ENCODE measurements around the gene TTC7B.
"Not testable (repeated sequence)": the region's sequence is repeated elsewhere in the genome, so short reads cannot be mapped to it uniquely, and the experiment has no call there.

Gene TTC7B, protein sequence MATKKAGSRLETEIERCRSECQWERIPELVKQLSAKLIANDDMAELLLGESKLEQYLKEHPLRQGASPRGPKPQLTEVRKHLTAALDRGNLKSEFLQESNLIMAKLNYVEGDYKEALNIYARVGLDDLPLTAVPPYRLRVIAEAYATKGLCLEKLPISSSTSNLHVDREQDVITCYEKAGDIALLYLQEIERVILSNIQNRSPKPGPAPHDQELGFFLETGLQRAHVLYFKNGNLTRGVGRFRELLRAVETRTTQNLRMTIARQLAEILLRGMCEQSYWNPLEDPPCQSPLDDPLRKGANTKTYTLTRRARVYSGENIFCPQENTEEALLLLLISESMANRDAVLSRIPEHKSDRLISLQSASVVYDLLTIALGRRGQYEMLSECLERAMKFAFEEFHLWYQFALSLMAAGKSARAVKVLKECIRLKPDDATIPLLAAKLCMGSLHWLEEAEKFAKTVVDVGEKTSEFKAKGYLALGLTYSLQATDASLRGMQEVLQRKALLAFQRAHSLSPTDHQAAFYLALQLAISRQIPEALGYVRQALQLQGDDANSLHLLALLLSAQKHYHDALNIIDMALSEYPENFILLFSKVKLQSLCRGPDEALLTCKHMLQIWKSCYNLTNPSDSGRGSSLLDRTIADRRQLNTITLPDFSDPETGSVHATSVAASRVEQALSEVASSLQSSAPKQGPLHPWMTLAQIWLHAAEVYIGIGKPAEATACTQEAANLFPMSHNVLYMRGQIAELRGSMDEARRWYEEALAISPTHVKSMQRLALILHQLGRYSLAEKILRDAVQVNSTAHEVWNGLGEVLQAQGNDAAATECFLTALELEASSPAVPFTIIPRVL

DNA sequence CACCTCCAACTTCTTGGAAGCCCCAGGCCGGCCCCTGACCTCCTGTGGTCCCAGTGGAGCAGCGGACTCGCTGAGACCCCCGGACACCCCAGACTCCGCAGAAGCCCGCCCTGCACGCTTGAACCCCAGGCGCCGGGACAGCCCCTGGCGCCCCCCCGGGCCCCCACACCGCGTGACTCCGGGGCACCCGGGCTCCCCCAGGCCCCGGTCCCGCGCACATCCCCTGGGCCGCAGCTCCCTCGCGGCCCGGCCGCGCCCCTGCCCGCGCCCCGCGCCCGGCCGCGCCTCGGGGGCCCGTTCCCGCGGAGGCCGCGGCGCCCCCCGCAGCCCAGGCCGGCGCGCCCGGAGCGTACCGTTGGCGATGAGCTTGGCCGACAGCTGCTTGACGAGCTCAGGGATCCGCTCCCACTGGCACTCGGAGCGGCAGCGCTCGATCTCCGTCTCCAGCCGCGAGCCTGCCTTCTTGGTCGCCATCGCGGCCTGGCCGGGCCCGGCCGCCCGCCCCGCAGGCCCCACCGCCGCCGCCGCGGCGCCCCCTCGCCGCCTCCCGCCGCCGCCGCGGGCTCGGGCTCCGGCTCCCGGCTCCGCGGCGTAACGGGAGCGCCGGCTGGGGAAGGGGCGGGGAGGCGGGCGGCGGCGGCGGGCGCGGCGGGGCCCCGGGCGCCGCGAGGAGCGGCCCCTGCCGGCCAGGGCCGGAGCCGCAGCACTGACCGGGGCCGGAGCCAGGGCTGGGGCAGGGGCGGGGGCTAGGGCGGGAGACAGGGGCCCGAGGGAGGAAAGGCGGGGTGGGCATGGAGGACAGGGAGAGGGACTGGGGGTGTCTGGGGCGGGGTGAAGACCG, at the start of gene TTC7B:
Gene TTC7B (minus strand): TSS at position 609 of the 841 bp plus-strand sequence. CDS start 135 bp downstream, at position 474.
- no peak for DNase-seq (ENCODE audit: low read depth)

DNA sequence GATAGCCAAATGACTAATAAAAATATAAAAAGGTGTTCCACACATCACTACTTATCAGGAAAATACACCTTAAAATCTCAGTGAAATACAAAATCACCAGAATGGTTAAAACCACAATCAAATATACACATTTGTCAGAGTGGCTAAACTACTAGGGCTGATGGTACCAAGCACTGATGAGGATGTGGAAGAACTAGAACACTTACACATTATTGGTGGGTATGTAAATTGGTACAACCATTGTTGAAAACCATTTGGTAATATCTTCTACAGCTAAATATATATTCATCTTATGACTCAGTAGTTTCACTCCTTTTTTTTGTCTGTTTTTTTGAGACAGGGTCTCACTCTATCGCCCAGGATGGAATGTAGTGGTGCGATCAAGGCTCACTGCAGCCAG, 48.5 kb upstream of the TTC7B start:
- no peak for DNase-seq (ENCODE audit: low read depth)

DNA sequence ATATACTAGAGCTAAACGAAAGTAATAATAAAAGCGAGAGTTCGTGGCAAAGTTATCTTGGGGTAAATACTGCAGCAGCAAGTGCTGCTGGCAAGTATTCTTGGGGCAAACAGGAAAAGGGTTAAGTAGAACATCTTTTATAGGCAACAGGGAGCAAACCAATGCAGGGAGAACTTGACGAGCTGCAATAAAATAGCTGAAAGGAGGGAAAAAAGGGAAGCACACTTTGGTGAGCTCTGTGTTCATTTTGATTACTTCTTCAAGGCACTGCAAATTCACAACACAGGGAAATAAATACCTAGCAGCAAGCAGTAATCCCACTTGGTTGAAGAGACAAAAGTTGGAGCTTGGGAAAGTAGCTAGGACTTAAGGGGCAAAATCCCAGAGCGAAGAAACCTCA, 42.3 kb upstream of the TTC7B start:
- DNase-seq (ENCODE audit: low read depth) = no peak

DNA sequence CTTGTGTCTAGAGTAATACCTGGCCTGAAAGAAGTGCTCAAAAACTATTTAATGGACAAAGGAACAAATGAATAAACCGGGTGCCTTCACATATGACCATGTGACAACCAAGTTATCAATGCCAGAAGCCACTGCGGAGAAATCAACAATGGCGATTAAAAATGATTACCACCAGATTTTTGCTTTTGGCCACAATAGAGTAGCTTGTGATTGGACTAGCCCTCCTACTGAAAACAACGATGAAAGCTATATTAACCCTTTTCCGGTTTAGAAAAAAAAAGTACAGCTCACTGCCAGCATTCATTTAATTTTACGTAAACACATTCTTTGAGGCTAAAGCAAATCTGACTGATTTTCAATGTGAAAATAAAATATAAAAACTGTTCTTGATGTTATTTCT, 41.6 kb upstream of the TTC7B start:
- DNase-seq (ENCODE audit: low read depth) = no peak

DNA sequence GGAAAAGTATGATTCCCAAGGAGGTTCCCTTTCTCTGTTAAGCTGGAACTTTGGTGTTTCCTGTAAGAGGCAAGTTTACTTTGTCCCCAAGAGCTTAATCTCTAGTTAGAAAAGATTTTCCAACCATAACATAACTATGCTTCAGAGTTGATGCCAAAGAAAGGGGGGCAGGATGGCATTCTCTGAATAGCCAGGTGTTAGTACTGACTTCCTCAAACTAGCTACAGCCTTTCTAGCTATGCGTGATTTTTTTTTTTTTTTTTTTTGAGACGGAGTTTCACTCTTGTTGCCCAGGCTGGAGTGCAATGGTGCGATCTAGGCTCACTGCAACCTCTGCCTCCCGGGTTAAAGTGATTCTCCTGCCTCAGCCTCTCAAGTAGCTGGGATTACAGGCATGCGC, 39.9 kb upstream of the TTC7B start:
- not testable (repeated sequence) for DNase-seq (ENCODE audit: low read depth)

DNA sequence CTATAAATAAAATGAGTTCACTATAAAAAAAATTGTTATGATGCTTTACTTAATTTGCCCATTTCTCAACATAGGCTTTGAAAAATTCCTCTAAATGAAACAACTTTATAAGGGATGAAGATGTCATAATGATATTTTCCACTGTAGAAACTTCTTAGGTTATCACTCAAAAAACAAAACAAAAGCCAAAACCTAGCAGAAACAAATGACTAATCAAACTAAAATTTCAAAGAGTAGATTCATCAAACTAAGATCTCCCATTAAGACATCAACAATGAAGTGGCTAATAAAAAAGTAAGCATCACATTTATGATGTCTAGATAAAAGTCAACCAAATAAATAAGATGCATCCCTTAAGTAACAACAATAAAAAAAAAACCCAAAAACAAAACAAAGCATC, 36.9 kb upstream of the TTC7B start:
- no peak for DNase-seq (ENCODE audit: low read depth)

DNA sequence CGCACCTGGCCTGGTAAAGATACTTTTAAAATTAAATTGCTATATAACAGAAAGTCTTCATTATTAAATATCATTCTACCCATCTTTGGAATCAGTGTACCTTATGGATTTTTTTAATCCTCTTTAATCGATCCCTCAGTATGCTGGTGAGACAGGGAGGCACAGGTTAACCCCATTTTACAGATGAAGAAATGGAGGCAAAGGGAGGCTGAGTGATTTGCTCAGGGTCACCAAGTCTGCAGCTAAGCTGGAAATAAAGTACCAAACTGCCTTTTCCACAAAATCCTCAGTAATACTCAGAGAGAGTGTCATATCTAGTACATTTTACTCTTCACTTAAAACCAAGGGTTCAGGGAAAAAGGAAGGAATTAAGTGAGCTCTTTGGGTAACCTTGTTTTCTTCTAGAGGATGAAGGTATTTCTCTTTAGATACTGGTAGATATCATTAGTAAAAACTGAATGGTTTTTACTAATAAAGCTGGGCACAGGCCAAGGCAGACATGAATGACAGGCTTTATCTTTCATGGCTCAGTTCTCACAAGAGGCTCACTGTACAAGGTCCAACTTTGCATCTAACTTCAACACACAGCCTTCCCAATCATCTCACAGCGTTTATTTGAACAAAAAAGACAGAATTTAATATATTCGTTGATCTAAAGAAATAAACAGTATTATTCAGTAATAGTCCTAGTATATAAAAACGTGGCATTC, 35.3 kb upstream of the TTC7B start:
- DNase-seq (ENCODE audit: low read depth) = no peak

DNA sequence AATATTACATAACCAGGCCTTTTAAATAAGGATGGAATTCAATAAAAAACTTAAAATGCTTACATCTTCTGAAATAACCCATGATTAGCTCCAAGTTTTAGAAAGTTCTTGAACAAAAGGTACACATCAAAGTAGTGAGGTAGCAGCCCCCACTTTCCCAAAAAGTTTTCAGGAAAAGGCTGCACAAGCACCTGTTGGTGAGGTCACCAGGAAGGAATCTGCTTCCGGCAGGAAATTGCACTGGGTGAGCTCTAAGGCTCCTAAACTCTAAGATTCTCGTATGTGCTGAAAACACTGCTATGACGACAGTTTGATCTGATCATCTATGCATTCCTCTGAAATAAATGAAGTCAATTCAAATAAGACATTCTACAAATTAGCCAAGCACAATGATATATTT, 34.3 kb upstream of the TTC7B start:
- no peak for DNase-seq (ENCODE audit: low read depth)

DNA sequence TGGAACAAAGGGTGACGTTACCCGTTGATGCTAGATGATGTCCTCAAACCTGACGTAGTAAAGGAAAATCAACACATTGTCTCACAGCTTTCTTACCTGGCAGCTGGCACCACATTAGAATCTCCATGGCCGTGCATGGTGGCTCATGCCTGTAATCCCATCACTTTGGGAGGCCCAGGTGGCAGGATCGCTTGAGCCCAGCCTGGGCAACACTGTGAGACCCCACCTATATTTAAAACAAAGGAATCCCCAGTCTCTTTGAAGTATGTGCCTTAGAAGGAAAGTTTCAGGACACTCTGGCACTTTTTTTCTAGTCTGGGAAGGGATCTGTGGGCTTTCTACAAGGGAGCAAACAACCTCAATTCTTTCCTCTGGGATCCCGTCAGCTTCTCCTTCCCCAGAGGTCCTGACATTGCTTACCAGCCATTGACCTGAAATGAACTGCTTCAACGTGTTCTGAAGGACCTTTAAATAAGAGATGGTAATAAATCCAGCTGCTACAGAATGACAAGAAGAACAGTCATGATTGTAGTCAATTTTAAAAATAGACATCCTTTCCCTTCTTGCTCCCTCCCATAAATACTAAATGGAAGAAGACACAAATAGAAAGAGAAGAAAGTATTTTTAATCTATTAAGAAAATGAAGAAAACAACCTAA, 33.7 kb upstream of the TTC7B start:
- DNase-seq (ENCODE audit: low read depth) = no peak

DNA sequence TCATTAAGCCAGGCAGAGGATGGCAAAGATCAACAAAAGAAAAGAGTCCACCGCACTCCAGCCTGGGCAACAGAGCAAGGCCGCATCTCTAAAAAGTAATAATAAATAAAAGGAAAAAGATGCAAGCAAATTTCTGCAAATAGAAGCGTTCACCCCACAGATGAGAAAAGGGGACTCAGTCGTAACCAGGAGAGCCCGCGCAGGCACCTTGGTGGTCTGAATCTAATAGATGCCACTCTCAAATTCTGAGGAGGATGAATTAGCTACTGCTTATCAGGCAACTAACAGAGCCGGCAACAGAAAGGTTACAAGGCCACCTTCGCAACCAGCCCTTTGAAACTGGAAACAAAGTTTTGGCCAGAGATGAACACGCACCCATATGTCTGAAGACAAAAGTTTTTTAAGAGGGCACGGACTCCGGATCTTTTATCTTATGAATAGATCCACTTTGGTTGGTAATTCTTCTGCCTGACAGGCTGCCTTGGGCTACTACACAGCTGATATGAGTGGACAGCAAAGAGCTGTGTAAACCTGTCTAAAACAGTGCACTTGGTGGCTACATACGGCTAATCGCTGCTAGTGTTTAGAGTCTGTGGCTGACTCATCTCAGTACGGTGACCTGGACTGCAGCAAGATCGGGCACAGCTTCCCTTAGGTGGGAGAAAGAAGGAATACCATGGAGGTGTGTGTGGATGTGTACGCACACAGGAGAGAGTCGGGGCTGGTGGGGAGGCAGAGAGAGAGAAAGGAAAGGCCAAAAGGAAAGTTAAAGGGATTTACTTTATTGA, 32.9 kb upstream of the TTC7B start:
- no peak for DNase-seq (ENCODE audit: low read depth)

DNA sequence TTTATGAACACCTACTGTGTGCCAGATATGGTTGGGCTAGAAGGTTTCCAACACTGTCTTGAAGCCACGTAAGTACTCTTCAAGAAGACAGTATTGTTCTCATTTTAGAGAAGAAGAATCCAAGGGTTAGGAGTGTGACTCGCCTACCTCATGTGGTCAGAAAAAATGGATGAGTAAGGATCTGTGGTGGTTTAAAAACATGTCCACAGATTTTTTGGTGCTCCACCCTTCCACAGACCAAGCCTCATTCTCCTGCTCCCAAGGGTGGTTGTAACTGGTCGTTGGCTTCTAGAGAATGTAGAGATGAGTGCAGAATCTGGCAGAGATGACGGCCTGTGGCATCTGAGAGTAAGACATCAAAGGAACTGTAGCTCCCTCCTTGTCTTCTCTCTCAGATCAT, 30.3 kb upstream of the TTC7B start:
- DNase-seq (ENCODE audit: low read depth) = no peak

DNA sequence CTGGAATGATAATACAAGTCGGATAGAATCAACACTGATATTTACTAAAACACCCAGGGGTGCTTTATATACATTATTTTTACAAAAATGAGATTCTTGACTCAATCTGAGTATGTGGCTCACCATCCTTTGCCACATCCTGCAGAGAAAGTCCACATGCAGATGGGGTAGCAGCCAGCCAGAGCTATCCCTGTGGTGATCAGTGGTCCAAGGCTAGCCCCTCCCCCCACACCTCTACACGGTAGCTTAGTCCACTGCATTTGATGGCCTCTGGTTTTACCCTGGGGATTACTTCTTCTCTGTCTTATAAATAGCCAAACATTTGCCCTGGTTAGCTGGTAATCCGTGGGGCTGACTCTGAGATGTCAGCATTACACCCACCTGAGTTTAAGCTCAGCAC, 28.1 kb upstream of the TTC7B start:
- DNase-seq (ENCODE audit: low read depth) = no peak

DNA sequence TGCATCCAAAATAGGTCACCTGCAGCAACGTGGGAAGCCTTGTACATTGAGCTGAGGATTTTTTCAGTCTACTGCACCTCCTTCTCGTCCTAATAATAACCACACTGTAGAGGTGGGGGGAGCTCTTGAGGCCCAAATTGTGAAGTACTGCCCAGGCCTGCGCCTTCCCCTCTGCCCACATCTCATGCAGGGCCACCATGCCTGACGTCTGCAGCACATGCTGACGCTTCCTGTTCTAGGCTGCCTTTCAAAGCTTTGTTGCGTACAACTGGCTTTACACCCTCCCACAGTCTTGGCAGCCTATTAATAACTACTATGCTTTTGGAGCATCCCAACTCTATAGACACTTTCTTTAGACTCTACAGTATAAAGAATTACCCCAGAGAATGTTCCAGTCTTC, 26.5 kb upstream of the TTC7B start:
- DNase-seq (ENCODE audit: low read depth) = no peak

DNA sequence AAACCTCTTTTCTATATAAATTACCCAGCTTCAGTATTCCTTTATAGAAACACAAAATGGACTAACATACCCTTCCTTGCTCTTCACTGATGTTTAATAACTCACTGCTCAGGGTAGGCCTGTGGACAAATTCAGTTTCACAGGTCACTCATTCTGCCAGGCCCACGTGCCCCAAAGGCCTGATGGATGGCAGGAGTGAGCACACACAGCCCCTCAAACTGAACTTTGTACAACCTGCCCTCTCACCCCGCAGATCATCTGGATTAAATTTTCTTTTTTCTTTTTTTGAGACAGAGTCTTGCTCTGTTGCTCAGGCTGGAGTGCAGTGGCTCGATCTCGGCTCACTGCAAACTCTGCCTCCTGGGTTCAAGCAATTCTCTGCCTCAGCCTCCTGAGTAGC, 24.4 kb upstream of the TTC7B start:
- DNase-seq (ENCODE audit: low read depth) = not testable (repeated sequence)

DNA sequence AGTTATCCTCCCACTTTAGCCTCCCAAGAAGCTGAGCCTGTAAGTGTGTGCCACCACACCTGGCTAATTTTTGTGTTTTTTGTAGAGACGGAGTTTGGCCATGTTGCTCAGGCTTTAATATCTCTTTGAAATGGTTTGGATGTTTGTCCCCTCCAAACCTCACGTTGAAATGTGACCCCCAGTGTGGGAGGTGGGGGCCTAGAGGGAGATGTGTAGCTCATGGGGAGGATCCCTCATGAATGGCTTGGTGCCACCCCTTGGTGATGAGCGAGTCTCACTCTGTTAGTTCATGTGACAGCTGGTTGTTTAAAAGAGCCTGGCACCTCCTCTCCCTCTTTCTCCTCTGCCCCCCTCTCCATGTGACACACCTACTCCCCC, 23.6 kb upstream of the TTC7B start:
- no peak for DNase-seq (ENCODE audit: low read depth)

DNA sequence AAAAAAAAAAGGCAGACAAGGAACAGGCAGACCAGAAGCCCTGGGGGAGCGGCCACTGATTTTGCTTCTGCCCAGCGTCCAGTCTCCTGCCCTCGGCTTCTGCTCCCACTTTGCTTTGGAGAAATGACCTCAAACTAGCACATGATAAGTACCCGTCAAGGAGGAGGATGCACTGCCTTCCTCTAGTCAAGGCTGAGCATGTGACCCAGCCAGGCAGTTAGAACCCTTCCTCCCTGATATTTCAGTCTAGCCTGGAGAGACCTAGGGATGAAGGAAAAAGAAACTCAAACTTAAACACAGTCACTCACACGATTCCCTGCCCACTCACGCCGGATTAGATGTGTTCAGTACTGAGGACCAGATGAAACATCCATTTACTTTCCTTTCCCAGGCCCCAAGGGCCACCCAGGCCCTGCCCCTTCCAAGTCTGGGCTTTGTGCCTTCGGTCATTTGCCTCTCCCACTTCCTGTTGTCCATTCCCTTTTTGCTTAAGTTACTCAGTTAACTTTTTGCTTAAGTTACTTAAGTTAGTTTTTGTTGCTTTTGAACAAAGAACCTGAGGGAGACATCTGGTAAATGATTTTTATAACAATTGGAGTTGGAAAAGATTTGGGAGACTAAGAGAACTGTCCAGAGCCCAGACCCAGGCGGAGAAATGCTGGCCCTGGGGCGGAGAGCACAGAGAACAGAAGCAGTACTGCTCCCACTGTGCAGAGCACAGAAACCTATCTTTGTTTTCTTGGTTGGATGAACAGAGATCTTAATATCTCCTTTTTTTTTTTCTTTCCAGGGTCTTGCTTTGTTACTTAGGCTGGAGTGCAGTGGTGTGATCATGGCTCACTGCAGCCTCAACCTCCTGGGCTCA, 23.0 kb upstream of the TTC7B start:
- DNase-seq (ENCODE audit: low read depth) = no peak

DNA sequence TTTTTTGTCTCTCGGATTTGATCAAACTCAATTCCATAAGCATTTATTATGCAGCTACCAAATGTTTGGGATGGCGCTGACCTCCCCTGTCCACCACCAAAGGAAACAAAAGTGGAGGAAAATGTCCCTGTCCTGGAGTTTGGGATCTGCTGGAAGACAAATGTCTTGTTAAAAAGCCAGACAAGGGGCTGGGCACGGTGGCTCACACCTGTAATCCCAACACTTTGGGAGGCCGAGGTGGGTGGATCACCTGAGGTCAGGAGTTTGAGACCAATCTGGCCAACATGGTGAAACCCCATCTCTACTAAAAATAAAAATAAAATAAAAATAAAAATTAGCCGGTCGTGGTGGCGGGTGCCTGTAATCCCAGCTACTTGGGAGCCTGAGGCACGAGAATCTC, 22.3 kb upstream of the TTC7B start:
- DNase-seq (ENCODE audit: low read depth) = not testable (repeated sequence)

DNA sequence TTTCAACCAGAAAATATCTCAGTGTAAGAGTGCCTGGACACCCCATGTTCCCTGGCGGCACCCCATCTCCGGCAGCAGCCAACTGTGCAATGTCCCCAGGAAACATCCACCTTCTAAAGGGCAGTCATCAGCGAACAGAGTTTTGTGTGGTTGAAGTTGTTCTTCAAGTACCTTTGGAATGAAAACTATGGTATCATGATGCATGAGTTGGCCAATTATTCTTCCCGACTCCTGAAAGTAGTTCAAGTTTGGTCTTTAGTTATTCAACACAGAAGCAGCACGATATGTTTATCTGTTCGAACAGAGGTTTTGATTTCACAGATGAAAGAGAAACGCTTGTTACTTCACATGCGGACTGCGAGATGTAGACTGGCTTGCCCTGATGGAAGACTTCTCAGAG, 21.1 kb upstream of the TTC7B start:
- DNase-seq (ENCODE audit: low read depth) = no peak

DNA sequence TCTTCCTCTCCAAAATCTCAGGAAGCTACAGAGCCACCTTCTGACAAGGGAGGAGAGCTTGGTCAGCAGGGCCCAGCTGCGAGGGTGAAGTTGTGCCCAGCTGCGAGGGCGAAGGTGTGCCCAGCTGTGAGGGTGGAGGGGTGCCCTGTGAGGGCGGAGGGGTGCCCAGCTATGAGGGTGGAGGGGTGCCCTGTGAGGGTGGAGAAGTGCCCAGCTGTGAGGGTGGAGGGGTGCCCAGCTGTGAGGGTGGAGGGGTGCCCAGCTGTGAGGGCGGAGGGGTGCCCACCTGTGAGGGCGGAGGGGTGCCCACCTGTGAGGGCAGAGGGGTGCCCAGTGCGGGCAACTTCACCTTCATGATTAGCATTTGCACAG, 20.4 kb upstream of the TTC7B start:
- no peak for DNase-seq (ENCODE audit: low read depth)

DNA sequence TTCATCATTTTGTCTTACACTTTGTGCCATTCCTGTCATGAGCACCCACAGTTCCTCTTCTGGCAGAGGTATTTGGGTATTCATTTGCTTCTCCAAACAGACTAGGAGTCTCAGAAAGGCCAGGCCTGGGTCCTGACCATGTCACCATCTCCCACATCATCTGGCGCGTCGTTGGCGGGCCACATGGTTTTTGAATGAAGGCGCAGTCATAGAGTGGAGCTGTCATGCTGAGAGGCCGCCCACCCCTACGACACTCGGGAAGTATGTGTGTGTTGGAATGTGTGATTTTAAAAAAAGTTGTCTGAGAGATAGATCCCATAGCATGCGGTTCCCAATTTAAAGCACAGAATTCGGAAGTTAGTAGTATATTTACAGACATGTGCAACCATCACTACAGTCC, 15.6 kb upstream of the TTC7B start:
- no peak for DNase-seq (ENCODE audit: low read depth)

Data from stimulated activated CD8-positive, alpha-beta memory T cell treated with anti-CD3 and anti-CD28 coated beads, Interleukin-7, amount 100 ng/mL, for 24 hours (primary cell).